Breast epithelium (tissue), 4 donors: Measurements from ENCODE around the gene TXLNG. TPM values are rescaled to one million over a fixed set of nuclear protein-coding genes. Genes with fewer than 3 reads are reported as not detected.

ENCODE experiments used
- DNase-seq, 2 donors: peaks; one replicate each; pipeline ENCODE4 v3.0.0-alpha.2; 2019; ENCODE audit warnings: low spot score in 2 of 2
- H3K27ac ChIP-seq, 2 donors: fragments of 200-600 bp; sonication (generic) in 1 of 2; one replicate each; pipeline ENCODE4 v1.5.1; 2016 to 2019; ENCODE audit warnings: mild to moderate bottlenecking in 1 of 2
- H3K27me3 ChIP-seq, 2 donors: fragments of 200-600 bp; sonication (generic) in 1 of 2; one replicate each; pipeline versions ENCODE4 v1.5.1 to v1.6.0; 2017 to 2019; ENCODE audit warnings: control low read depth in 1 of 2, mild to moderate bottlenecking in 1 of 2
- H3K36me3 ChIP-seq: fragments of 200-600 bp; one replicate; pipeline ENCODE4 v1.5.1; 2019
- H3K4me1 ChIP-seq, 2 donors: fragments of 200-600 bp; sonication (generic); one replicate each; pipeline ENCODE4 v1.5.1; 2016 to 2019; ENCODE audit warnings: control low read depth in 1 of 2
- H3K4me3 ChIP-seq, 3 donors: fragments of 200-600 bp; sonication (generic); 1 replicate in 2 of 3; 2 replicates in 1 of 3; pipeline ENCODE4 v1.5.1; 2016 to 2019; ENCODE audit warnings: mild to moderate bottlenecking in 3 of 3, moderate library complexity in 2 of 3
- H3K9me3 ChIP-seq, 2 donors: fragments of 200-600 bp; sonication (generic) in 1 of 2; one replicate each; pipeline ENCODE4 v1.5.1; 2016 to 2019; ENCODE audit warnings: control low read depth in 1 of 2
- CTCF ChIP-seq, 3 donors: fragments of 450-650 bp; IDR thresholded peaks; one replicate each; pipeline ENCODE4 v1.5.1; 2016 to 2017; ENCODE audit warnings: antibody characterized with exemption in 3 of 3, mild to moderate bottlenecking in 3 of 3, moderate library complexity in 3 of 3
- POLR2A ChIP-seq: fragments of 450-650 bp; IDR thresholded peaks from one replicate; pipeline ENCODE4 v1.6.1; 2016; ENCODE audit warnings: antibody characterized with exemption, mild to moderate bottlenecking, moderate library complexity
- POLR2AphosphoS5 ChIP-seq, 3 donors: sonication (generic); formaldehyde crosslinking; IDR thresholded peaks; one replicate each; pipeline ENCODE4 v1.6.1; 2017; ENCODE audit warnings: antibody characterized with exemption in 3 of 3
- intact Hi-C: fragments of 100-400 bp; cut with DNase I; formaldehyde crosslinking; loops from one replicate; pipeline ENCODE4 v1.15.1; 2023; ENCODE audit warnings: low total_unique reads
- total RNA-seq, 3 donors: library from RNA; depleted of rRNA; stranded (reverse); fragments of >200 nt; gene quantifications; one replicate each; pipeline ENCODE4 v1.1.0, GENCODE V29; 2016

TXLNG gene
- total RNA-seq, 3 donors from 2014 or later: 23.7 to 31.5 (median 25.2) TPM

DNA sequence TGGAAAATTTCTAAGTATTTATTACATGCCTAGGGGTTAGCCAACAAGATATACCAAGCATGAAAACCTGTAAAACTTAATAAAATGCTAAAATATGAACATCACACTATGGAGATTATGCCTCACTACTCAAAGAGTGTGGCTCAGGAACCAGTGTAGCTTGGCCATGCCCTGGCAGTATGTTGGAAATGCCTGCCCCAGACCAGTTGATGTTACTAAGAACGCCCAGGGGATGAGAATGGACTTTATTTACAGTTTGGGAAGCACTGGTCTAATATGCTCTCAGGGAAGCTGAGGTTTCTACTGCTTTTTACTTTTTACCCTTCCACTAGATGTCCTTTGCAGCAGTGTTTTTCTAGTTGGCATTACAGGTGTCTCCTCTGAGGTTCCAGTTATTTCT, 23.7 kb upstream of the TXLNG start:
- no peak overlapping the region for H3K27ac ChIP-seq
- H3K4me1 ChIP-seq: no peaks in the 10 kb centered on the region
- no peak for TF ChIP-seq POLR2AphosphoS5 (IDR thresholded peaks at IDR 0.05)
- no peak for TF ChIP-seq POLR2A
- no peak for TF ChIP-seq CTCF (IDR thresholded peaks at IDR 0.05)
- H3K27me3 ChIP-seq: no peaks in the 10 kb centered on the region
- H3K9me3 ChIP-seq: no peaks in the 10 kb centered on the region
- no peak overlapping the region for H3K4me3 ChIP-seq
- DNase-seq: no peak
- H3K36me3 ChIP-seq: no peaks in the 10 kb centered on the region
- intact Hi-C loops: no loop called here

DNA sequence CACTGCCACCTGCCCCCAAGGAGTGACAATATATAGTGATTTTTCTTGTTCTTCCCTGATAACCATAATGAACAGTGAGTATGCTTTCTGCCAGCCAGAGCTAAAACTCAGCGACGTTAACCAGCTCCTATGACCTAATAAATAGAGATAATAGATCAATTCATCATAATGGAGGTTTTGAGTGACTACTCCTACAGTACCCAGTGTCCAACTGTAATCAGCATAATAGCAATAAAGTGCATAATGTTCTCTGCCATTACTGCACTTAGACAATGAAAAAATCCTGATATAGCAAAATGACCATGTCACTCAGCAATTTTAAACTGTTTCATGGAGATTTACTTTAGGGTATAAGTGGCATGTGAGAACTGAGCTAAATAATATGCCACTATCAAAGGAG, 20.7 kb upstream of the TXLNG start:
- TF ChIP-seq POLR2AphosphoS5 (IDR thresholded peaks at IDR 0.05) (no peak), CTCF (IDR thresholded peaks at IDR 0.05) (no peak), POLR2A (no peak)
- no peaks in the 10 kb centered on the region for H3K36me3 ChIP-seq
- intact Hi-C loops: no loop called here

DNA sequence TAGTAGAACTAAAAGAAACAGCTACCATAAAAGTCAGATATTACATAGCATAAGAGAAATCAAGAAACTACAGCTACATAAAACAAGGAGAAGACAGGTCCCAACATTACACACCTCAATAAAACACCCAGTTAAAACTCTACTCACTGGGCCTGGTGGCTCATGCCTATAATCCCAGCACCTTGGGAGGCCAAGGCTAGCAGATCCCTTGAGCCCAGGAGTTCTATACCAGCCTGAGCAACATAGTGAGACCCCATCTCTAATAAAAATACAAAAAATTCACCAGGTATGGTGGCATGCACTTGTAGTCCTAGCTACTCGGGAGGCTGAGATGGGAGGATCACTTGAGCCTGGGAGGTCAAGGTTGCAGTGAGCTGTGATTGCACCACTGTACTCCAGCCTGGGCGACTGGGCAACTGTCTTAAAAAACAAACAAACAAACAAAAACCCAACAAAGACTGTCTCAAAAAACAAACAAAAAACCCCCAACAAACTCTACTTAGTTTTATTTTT, 15.2 kb upstream of the TXLNG start:
- intact Hi-C loops: no loop called here
- H3K27me3 ChIP-seq: no peaks in the 10 kb centered on the region
- no peak for DNase-seq
- no peaks in the 10 kb centered on the region for H3K36me3 ChIP-seq
- no peaks in the 10 kb centered on the region for H3K4me1 ChIP-seq
- H3K9me3 ChIP-seq: no peaks in the 10 kb centered on the region
- H3K4me3 ChIP-seq: no peak overlapping the region
- no peak for TF ChIP-seq POLR2A
- TF ChIP-seq POLR2AphosphoS5 (IDR thresholded peaks at IDR 0.05): no peak
- no peak for TF ChIP-seq CTCF (IDR thresholded peaks at IDR 0.05)
- no peak overlapping the region for H3K27ac ChIP-seq

More for the DNA sequence above, 20.7 kb upstream of the TXLNG start:
- no peaks in the 10 kb centered on the region for H3K27me3 ChIP-seq
- H3K27ac ChIP-seq: no peak overlapping the region
- DNase-seq: no peak
- no peak overlapping the region for H3K4me3 ChIP-seq
- no peaks in the 10 kb centered on the region for H3K9me3 ChIP-seq
- no peaks in the 10 kb centered on the region for H3K4me1 ChIP-seq

DNA sequence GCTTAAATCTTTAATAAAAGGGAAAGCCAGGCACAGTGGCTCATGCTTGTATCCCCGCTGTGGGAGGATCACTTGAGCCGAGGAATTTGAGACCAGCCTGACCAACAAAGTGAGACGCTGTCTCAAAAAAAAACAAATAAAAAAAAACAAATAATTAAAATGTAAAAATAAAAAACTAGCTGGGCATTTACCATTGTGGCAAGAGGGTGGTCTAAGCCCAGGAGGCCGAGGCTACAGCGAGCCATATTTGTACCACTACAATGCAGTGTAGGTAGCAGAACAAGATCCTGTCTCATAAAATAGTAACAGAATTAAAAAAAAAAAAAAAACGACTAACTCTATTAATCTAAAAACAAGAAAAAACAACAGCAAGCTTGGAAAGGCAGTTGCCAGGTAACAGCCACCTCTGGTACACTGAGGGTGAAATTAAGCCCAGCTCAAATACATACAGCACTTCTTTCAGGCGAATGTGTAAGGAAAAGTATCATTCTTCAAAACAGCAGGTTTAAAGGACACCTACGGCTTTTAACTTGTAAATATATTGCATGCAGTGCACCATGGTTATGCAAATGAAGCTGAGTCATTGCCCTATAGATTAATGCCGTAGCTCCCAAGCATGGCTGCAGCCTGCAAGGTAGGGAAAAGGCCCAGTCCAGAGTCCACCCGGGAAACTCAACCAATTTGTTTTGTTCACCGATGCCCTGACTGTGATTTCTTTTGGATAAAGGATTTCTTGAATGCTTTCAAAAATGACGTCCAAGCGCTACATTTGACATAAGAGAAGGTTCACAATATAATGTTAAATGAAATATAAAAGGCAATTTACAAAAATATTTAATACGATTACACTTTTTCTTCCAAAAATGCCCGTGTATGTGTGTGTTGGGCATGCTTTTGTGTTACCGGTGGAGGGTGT, 14.5 kb upstream of the TXLNG start:
- H3K9me3 ChIP-seq: no peaks in the 10 kb centered on the region
- TF ChIP-seq POLR2A: no peak
- no peak for TF ChIP-seq CTCF (IDR thresholded peaks at IDR 0.05)
- no peak for TF ChIP-seq POLR2AphosphoS5 (IDR thresholded peaks at IDR 0.05)
- DNase-seq: no peak
- intact Hi-C loops: no loop called here
- H3K36me3 ChIP-seq: no peaks in the 10 kb centered on the region
- H3K4me1 ChIP-seq: no peaks in the 10 kb centered on the region
- H3K27me3 ChIP-seq: no peaks in the 10 kb centered on the region
- H3K27ac ChIP-seq: no peak overlapping the region
- H3K4me3 ChIP-seq: no peak overlapping the region

GRCh38 chrX:16772460-16772859, 13.8 kb upstream of the TXLNG start:
- no peaks in the 10 kb centered on the region for H3K27me3 ChIP-seq
- H3K4me3 ChIP-seq: no peak overlapping the region
- H3K36me3 ChIP-seq: no peaks in the 10 kb centered on the region
- no peaks in the 10 kb centered on the region for H3K9me3 ChIP-seq
- no peak for DNase-seq
- TF ChIP-seq POLR2A: no peak
- no peak for TF ChIP-seq POLR2AphosphoS5 (IDR thresholded peaks at IDR 0.05)
- no peak overlapping the region for H3K27ac ChIP-seq
- intact Hi-C loops: no loop called here
- H3K4me1 ChIP-seq: no peaks in the 10 kb centered on the region
